Activated naive CD4-positive, alpha-beta T cell treated with anti-CD3 and anti-CD28 coated beads, Interleukin-2, amount 50 U/mL, for 72 hours (primary cell): Measurements from ENCODE around the gene DPF3. TPM values are rescaled to one million over a fixed set of nuclear protein-coding genes. Genes with fewer than 3 reads are reported as not detected.
"Not testable (repeated sequence)": the region's sequence is repeated elsewhere in the genome, so short reads cannot be mapped to it uniquely, and the experiment has no call there.

ENCODE experiments used
- ATAC-seq, 2 donors: fragments of 150-1000 bp; cut with Tn5 transposase; 2 replicates each; pipeline ENCODE4 v1.10.0; 2021; ENCODE audit warnings: mild to moderate bottlenecking in 2 of 2, moderate library complexity in 2 of 2
- DNase-seq, 2 donors: peaks; one replicate each; pipeline ENCODE4 v3.0.0; 2021 to 2022; ENCODE audit warnings: low spot score in 2 of 2
- H3K27ac Mint-ChIP-seq, 2 donors: one replicate each; pipeline ENCODE4 v1.8.0; 2022; ENCODE audit warnings: mild to moderate bottlenecking in 2 of 2, mixed read lengths in 2 of 2
- H3K36me3 Mint-ChIP-seq, 2 donors: one replicate each; pipeline ENCODE4 v1.8.0; 2022; ENCODE audit warnings: mixed read lengths in 2 of 2
- H3K9me3 Mint-ChIP-seq, 2 donors: one replicate each; pipeline ENCODE4 v1.8.0; 2022; ENCODE audit warnings: mixed read lengths in 2 of 2
- total RNA-seq, 2 donors: library from RNA; stranded (reverse); gene quantifications; one replicate each; pipeline ENCODE4 v1.2.3, GENCODE V29; 2022

Gene DPF3
- total RNA-seq, 2 donors from 2014 or later, result 0.29 TPM; not detected in 1

DNA sequence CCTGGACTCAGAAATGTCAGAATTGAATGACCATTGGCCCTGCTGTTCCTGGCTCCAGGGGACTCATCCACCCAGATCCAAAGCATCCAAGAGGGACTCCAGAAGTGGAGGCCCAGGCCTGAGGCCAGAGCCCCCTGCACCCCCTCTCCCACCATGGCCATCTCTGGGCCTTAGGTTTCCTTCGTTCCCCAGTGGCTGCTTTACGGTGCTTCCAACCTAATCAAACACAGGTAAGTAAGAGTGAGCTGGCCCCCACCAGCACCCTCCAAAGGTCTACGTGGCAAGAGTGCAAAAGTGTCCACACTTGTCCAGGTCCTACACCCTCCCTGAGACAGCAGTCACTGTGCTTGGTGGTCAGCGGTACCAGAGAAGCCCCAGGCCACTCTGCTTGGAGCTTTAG lies 139.0 kb downstream of the DPF3 start:
- no peak for DNase-seq
- H3K27ac Mint-ChIP-seq, result no peak overlapping the region
- H3K9me3 Mint-ChIP-seq, result peaks cover 24 to 32% of the 10 kb centered on the region in 2 donors
- no peak for ATAC-seq
- peaks cover 18 to 25% of the 10 kb centered on the region in 2 donors for H3K36me3 Mint-ChIP-seq

DNA sequence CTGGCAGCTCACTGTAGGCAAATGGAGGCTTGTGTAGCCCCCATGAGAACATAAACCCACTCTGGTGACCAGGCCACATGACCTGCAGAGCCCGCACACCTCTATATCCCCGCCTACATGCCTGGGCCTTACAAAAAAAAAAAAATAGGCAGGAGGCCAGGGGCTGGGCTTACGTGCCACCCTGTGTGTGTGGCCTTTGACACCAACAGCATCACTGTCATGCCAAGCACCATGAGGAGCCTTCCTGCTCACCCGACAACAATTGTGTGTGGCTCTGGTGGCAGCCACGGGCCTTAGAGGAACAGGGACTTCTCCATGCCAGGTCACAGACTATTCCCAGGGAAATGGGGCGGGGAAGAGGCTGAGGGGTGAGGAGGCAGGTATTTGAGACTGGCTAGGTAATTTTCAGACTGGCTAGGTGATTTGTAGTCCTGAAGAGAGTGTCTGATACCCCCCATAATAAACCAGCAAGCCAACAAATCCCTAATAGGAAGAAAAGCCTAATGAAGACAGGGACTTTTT lies 140.0 kb downstream of the DPF3 start:
- H3K27ac Mint-ChIP-seq, result no peak overlapping the region
- peaks cover 18 to 22% of the 10 kb centered on the region in 2 donors for H3K9me3 Mint-ChIP-seq
- ATAC-seq (no peak), DNase-seq (no peak)
- H3K36me3 Mint-ChIP-seq, result peaks cover 9 to 22% of the 10 kb centered on the region in 2 donors

DNA sequence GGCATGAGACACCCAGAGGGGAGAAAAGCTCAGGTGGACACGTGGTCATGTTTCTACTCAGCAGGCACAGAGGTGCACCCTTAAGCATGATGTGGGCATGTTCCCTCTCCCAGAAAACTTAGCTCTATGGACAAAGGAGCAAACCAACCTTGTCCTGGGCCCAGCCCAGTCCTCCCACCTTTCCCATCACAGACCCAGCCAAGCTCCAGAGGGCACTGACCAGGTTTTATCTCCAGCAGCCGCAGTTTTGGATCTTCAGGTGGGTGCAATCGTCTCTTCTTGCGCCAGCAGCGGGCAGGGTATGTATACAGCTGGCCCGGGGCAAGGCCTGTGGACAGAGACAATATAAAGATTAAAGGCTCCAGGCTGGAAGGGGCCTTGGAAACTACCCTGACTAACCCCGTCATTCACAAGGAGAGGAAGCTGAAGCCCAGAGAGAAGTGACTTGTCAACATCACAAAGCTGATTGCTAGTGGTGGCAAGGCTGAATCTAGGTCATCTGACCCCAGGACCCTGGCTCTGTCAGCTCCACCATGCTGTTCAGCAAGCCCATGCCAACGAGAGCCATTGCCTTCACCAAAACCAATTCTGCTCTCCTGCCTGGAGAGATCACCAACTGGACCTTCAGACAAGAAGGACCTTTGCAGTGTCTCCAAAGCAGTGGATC lies 140.7 kb downstream of the DPF3 start:
- Mint-ChIP-seq H3K27ac (no peak overlapping the region), H3K36me3 (peaks cover 2 to 22% of the 10 kb centered on the region in 2 donors)
- DNase-seq, result no peak

DNA sequence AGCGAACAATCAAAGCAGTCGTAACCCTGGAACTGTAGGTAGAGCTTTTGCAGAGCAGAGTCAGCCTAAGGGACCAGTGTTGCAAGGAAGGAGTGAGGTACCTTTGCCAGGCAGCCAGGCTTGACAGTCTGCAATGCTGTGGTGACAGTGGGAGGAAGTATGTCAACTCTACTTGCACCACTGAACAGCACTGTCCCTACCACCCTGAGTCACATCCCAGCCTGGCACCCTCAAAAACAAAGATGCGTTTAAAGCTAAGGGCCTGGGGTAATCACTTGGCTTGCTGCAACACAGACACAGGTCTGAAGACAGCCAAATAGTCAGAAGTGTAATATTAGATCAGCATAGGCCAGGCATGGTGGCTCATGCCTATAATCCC lies 141.9 kb downstream of the DPF3 start:
- Mint-ChIP-seq H3K27ac (no peak overlapping the region), H3K9me3 (peaks cover 17% of the 10 kb centered on the region in 2 donors), H3K36me3 (peaks cover 0 to 25% of the 10 kb centered on the region in 2 donors)
- no peak for DNase-seq
- ATAC-seq, result no peak

More for the DNA sequence above, 140.7 kb downstream of the DPF3 start:
- ATAC-seq, result no peak
- peaks cover 12 to 17% of the 10 kb centered on the region in 2 donors for H3K9me3 Mint-ChIP-seq

DNA sequence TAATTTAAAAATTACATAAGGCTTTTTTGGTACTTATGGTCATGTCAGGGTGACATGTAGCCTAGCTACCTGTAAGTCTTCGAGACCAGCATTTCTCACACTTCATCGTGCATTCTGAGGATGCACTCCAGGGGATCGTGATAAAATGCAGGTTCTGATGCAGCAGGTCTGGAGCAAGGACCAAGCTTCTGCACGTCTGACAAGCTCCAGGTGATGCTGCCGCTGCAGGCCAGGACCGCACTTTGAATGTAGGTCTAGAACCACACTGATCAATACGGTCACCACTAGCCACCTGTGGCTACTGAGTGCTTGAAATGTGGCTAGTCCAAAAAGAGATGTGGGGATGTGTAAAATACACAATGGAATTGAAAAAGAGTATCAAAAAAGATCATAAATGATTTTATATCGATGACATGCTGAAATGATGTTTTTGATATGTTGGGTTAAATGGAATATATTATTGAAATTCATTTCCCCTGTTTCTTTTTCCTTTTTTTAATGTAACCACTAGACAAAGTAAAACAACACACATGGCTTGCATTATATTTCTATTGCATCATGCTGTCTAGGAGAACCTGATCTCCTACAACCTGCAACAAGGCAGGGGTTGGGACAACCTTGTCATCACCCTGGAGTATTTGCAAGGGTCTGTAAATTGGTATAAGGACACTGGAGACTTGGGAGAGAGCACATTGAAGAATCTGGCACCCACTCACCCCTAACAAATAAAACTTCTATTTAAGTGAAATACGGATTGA lies 142.4 kb downstream of the DPF3 start:
- Mint-ChIP-seq H3K36me3 (peaks cover 0 to 24% of the 10 kb centered on the region in 2 donors), H3K27ac (no peak overlapping the region), H3K9me3 (peaks cover 14% of the 10 kb centered on the region in 2 donors)
- ATAC-seq (no peak), DNase-seq (no peak)

DNA sequence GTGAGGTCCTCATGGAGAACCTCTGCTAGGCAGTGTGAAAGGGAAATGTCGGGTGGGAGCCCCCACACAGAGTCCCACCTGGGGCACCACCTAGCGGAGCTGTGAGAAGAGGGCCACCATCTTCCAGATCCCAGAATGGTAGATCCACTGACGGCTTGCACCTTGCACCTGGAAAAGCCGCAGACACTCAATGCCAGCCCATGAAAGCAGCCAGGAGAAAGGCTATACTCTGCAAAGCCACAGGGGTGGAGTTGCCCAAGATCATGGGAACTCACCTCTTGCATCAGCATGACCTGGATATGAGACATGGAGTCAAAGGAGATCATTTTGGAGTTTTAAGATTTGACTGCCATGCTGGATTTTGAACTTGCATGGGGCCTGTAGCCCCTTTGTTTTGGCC lies 145.0 kb downstream of the DPF3 start:
- not testable (repeated sequence) for ATAC-seq, H3K27ac Mint-ChIP-seq, DNase-seq, H3K9me3 Mint-ChIP-seq
- H3K36me3 Mint-ChIP-seq, result peaks cover 0 to 19% of the 10 kb centered on the region in 2 donors

DNA sequence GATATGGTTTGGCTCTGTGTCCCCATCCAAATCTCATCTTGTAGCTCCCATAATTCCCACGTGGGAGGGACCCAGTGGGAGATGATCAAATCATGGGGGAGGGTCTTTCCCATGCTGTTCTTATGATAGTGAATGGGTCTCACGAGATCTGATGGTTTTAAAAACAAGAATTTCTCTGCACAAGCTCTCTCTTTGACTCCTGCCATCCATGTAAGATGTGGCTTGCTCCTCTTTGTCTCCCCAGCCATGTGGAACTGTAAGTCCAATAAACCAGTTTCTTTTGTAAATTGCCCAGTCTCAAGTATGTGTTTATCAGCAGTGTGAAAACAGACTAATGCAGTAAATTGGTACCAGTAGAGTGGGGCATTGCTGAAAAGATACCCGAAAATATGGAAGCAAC lies 146.2 kb downstream of the DPF3 start:
- H3K27ac Mint-ChIP-seq, result no peak overlapping the region
- H3K9me3 Mint-ChIP-seq, result peaks cover 9 to 10% of the 10 kb centered on the region in 2 donors
- H3K36me3 Mint-ChIP-seq, result peaks cover 0 to 19% of the 10 kb centered on the region in 2 donors
- DNase-seq (no peak), ATAC-seq (no peak)

DNA sequence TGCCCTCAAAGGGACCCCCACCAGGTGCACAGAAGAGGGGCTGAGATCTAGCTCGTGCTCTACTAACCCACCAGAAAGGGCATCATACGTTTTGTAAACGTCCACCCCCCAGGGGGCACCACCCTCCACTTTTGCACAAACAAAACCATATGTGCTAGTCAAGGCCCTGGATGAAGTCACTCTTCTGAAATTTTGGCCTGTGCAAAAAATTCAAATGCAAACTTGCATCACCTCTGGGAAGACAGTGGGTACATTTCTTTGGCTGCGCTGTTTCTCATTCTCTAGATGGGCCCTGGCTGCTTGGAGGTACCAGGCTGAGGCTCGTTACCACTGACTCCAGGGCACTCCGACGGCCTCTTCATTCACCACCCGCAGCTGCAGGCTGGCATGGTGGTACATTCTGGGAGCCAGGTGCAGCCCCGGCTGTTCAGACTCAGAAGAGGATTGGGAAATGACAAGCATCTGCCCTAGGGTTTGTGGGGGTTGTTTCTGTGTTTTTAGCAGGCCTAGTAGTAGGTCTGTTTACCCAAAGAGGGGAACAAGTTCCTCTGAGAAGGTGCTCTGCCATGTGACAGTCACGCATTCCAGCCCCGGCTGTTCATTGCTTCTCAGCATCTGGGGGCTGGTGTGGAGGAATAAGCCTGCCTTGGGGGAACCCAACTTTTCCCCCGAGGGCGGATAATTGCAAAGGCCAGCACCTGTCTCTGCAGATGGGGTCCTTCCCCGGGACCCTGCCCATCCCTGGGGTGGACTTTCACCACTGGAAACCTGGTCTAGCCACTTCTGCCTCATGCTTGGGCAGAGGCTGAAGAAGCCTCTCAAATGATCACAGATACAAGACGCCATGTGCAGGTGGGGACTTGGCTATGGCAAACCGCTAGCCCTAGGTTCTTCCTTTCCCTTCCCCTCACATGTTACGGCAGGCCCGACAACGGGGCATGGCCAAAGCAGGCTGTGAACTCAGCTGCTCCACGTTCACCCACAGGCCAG lies 147.6 kb downstream of the DPF3 start:
- ATAC-seq (no peak), DNase-seq (no peak)
- H3K9me3 Mint-ChIP-seq, result peaks cover 9 to 10% of the 10 kb centered on the region in 2 donors
- peaks cover 0 to 19% of the 10 kb centered on the region in 2 donors for H3K36me3 Mint-ChIP-seq
- H3K27ac Mint-ChIP-seq, result no peak overlapping the region

DNA sequence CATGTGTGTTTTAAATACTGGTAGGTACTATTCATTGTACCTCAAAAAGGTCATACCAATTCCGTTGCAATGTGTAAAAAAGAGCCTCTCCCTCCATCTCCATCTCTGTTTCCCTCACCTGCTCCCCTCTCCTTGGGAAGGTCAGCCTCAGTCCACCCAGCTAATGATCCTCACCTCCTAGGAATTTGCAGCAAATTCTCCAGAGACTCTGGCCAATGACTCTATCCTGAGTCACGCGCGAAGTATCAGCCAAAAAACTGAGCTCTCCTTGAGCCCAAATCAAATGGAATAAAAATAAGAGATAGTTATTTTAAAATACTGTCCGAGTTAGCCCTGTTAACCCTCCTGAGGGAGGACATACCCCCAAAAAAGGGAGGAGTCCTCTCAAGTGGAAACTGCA lies 148.4 kb downstream of the DPF3 start:
- peaks cover 0 to 19% of the 10 kb centered on the region in 2 donors for H3K36me3 Mint-ChIP-seq
- peaks cover 9 to 10% of the 10 kb centered on the region in 2 donors for H3K9me3 Mint-ChIP-seq
- DNase-seq, result no peak
- no peak for ATAC-seq
- no peak overlapping the region for H3K27ac Mint-ChIP-seq

DNA sequence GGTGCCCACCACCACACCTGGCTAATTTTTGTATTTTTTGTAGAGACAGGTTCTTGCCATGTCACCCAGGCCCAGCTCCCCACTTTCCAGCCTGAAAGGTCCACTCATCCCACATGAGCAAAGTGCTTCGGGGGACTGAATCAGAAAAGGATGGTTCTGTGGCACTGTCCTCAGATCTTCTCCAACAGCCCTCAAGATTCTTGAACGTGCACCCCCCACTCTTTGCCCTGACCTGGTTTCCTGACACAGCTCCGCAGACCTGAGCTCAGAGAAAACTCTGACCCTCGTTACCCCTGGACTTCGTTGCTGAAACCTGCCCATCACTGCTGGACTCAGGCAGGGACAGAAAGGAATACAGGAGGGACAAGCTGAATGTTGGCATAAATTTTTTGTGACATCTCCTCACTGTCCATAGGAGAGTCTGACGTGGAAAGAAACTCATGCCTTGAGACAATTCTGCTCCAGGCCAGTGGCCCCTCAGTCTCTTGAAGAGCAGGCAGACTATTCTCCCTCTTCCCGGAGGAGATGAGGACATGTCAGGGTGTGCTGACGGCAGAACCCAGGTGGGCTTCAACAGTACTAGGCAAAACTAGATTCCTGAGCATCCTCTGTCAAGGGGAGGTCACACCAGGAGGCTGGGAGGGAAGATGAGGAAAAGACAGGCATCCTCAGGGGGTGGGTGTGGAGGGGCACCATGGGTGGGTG lies 149.3 kb downstream of the DPF3 start:
- peaks cover 9 to 10% of the 10 kb centered on the region in 2 donors for H3K9me3 Mint-ChIP-seq

DNA sequence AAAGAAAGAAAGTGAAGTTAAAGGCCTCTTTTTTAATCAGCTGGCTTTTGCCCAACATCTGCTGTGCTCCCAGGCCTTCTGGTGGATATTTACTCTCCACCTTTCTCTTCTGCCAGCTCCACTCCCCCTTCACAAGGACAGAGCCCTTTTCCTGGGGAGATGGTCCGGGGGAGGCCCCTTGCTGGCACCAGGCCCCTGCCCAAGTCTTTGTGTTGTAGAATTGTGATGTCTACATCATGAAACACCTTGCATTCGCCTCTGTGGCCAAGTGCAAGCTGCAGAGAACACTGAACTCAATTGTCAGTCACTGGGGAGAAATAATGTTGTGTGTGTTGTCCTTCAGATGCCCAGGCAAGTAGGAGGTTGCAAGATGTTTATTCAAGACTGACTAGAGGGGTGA lies 150.3 kb downstream of the DPF3 start:
- H3K27ac Mint-ChIP-seq, result no peak overlapping the region
- ATAC-seq, result no peak
- no peak for DNase-seq
- H3K36me3 Mint-ChIP-seq, result peaks cover 0 to 9% of the 10 kb centered on the region in 2 donors
- H3K9me3 Mint-ChIP-seq, result peaks cover 6 to 9% of the 10 kb centered on the region in 2 donors

More for the DNA sequence above, 149.3 kb downstream of the DPF3 start:
- Mint-ChIP-seq H3K27ac (no peak overlapping the region), H3K36me3 (peaks cover 0 to 19% of the 10 kb centered on the region in 2 donors)
- ATAC-seq, result no peak
- DNase-seq, result no peak

DNA sequence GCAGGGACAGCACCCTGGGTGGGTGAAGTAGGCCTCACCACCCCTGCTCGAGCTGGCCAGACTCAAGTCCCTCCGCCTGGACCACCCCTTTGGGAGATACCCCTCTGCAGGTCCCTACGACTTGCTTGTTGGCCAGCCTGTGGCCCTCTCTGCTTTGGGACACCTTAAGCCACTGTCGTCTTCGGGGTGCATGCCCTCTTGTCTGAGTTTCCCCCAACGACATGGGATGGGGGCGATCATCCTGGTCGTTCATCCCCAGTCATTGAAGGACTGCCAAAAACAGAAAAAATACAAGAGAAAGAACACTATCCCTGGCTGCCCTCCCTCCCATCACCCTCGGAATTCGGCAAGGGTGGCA lies 151.1 kb downstream of the DPF3 start:
- no peak overlapping the region for H3K27ac Mint-ChIP-seq
- H3K9me3 Mint-ChIP-seq, result peaks cover 2 to 3% of the 10 kb centered on the region in 2 donors
- ATAC-seq (no peak), DNase-seq (no peak)
- H3K36me3 Mint-ChIP-seq, result peaks cover 0 to 1% of the 10 kb centered on the region in 2 donors

DNA sequence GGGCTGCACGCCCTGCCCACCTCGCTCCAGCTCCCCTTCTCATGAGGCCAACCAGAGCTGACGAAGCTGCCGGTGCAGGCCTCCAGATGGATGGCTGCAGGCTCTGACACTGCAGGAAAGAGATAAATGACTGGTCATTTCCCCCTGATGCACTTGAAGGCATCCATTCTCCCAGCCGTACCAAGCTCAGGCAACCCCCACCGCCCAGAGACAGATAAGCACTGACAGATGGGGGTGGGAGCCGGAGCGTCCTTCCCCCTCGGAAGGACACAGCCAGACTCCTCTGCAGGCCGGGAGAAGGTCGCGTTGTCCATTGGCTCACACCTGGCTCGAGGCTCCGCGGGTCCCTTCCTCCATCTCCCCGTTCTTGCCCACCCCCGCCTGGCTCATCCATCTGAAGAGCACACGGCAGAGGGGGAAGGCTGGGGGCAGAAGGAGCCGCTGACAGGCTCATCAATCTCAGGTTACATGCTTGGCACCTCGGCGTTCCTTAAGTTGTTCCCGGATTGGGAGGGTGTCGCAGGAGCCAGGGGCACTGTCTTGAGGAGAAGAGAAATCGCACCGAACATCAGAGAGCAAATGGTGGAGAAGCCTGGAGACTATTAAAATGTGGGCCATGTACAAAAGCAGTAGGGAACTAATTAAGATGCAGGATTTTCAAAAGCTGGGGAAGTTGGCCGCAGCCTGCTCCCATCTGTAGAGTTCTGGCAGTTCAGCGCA lies 151.6 kb downstream of the DPF3 start:
- DNase-seq (no peak), ATAC-seq (no peak)
- Mint-ChIP-seq H3K36me3 (no peaks in the 10 kb centered on the region), H3K9me3 (no peaks in the 10 kb centered on the region), H3K27ac (no peak overlapping the region)

DNA sequence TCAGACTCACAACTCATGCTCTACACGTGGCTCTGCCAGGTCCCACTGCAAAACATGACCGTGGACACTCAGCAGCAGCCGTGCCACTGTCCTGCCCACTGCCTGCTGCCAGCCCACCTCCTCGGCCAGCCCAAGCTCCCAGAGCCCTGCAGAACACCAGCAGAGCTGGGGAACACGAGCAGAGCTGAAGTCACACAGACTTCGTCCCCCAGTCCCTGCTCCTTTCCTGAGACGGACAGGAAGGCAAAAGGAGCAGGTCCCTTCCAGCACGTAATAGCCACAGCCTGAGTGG lies 152.1 kb downstream of the DPF3 start:
- Mint-ChIP-seq H3K27ac (no peak overlapping the region), H3K36me3 (no peaks in the 10 kb centered on the region), H3K9me3 (no peaks in the 10 kb centered on the region)
- ATAC-seq, result no peak
- no peak for DNase-seq

DNA sequence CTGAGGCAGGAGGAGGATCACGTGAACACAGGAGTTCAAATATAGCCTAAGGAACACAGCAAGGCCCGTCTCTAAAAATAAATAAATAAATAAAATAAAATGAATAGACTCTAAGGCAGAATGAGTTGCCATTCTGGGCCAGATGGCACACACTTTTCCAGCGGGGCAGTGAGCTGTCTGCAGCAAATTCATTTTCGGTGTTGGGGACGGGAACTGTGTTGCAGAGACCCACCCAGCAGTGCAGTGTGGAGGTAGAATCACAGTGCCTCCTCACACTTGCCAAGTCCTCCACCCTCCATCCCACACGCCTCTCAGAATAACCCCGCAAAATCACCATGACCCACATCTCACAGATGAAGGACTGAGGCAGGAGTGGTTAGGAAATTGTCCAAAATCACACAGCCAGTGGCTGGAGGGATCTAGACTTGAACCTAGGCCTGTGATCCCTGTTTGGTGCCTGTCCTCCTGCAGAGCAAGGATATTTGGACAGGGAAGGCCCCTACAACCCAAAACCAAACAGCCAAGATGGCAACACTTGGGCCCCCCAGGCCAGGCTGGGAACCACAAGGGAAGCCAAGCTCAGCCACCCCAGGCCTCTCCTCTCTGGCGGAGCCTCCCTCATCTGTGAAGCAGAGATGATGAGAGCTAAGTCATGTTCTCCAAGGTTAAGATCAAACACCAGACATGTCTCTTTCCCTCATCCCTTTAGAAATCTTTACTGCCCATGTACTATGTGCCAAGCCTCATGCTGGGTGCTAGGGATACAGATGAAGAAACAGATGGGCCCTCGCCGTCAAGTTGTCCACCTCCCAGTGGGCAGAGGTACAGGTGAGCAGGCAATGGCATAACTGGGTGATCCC lies 152.7 kb downstream of the DPF3 start:
- no peaks in the 10 kb centered on the region for H3K9me3 Mint-ChIP-seq
- ATAC-seq, result no peak
- no peak overlapping the region for H3K27ac Mint-ChIP-seq
- DNase-seq, result no peak
- no peaks in the 10 kb centered on the region for H3K36me3 Mint-ChIP-seq
